ENCODE measurements around the gene NHS. TPM values are rescaled to one million over a fixed set of nuclear protein-coding genes. Genes with fewer than 3 reads are reported as not detected.

The NHS gene
- total and polyA plus RNA-seq, 7 donors: 0.04 to 1.3 (median 0.22) TPM

DNA sequence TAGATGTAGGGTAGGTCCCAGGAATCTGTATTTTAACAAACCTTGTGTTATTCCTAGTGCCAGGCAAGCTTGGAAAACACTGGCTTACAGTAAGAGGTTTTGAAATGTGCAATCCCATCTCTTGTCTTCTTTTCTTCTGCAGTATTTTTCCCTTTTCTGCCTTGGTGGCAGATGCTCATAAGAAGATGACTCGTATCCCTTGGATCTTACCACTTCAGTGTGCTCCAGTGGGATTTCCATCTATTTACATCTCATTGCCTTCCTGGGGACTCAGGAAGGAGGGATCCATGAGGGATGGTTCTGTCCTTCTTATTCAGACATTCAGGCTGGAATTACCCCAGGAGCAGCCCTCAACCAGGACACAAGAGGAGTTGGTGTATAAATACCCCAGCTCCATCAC is 136.6 kb downstream of the NHS start:
- WGBS, 3 donors: 76 to 100% (median 85%) methylated on average over 1 of the region's 1 CpG
- H3K4me1 ChIP-seq: no peaks in the 10 kb centered on the region
- H3K9me3 ChIP-seq: peaks cover 7% of the 10 kb centered on the region
- no peak for ATAC-seq
- no peak overlapping the region for H3K27ac ChIP-seq
- TF ChIP-seq, protein P1, sequence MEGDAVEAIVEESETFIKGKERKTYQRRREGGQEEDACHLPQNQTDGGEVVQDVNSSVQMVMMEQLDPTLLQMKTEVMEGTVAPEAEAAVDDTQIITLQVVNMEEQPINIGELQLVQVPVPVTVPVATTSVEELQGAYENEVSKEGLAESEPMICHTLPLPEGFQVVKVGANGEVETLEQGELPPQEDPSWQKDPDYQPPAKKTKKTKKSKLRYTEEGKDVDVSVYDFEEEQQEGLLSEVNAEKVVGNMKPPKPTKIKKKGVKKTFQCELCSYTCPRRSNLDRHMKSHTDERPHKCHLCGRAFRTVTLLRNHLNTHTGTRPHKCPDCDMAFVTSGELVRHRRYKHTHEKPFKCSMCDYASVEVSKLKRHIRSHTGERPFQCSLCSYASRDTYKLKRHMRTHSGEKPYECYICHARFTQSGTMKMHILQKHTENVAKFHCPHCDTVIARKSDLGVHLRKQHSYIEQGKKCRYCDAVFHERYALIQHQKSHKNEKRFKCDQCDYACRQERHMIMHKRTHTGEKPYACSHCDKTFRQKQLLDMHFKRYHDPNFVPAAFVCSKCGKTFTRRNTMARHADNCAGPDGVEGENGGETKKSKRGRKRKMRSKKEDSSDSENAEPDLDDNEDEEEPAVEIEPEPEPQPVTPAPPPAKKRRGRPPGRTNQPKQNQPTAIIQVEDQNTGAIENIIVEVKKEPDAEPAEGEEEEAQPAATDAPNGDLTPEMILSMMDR (IDR thresholded peaks at IDR 0.05): no peak
- H3K27me3 ChIP-seq (ENCODE audit: insufficient read depth in 3 of 3, low read length in 2 of 3): no peaks in the 10 kb centered on the region
- no peak for DNase-seq
- intact Hi-C loops (cut with DNase I): no loop called here
- no peak overlapping the region for H3K4me3 ChIP-seq
- H3K36me3 ChIP-seq (ENCODE audit: insufficient read depth in 1 of 2, low read depth in 1 of 2): no peaks in the 10 kb centered on the region

DNA sequence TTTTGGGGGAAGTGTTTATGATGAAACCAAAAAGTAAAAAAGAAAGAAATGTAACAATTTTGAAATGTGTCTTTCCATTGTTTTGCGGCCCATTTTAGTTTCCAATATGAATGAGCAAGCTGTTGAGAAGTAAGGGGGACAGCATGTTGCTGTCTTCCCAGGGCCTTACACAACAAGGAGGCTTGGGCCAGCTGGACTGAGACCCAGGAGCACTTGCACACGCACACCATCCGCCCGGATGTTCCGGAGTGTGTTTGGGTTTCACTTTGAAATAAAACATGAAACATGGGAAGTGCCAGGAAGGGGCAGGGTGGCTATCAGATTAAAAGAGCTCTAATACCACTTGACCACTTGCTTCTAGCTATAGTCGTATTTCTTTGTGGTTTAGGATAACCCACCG is 144.4 kb downstream of the NHS start:
- H3K9me3 ChIP-seq: no peaks in the 10 kb centered on the region
- TF ChIP-seq, protein P1 (IDR thresholded peaks at IDR 0.05): no peak
- H3K4me1 ChIP-seq: no peaks in the 10 kb centered on the region
- intact Hi-C loops (cut with DNase I): loop anchor here in 1 of 2 donors (5.0 kb wide), 1 partner anchor 387 kb away; no protein-coding TSS in a partner anchor
- peak; percentile 67 to 79 for DNase-seq
- peak in 3 of 4 donors; percentile 63 to 74 (median 65) for ATAC-seq
- H3K4me3 ChIP-seq: no peak overlapping the region
- H3K27me3 ChIP-seq (ENCODE audit: insufficient read depth in 3 of 3, low read length in 2 of 3): peaks cover 0 to 13% (median 0%) of the 10 kb centered on the region in 3 donors
- no peaks in the 10 kb centered on the region for H3K36me3 ChIP-seq (ENCODE audit: insufficient read depth in 1 of 2, low read depth in 1 of 2)
- no peak overlapping the region for H3K27ac ChIP-seq
- 14 to 51% (median 25%) methylated on average over 7 of the region's 7 CpGs for WGBS, 3 donors

DNA sequence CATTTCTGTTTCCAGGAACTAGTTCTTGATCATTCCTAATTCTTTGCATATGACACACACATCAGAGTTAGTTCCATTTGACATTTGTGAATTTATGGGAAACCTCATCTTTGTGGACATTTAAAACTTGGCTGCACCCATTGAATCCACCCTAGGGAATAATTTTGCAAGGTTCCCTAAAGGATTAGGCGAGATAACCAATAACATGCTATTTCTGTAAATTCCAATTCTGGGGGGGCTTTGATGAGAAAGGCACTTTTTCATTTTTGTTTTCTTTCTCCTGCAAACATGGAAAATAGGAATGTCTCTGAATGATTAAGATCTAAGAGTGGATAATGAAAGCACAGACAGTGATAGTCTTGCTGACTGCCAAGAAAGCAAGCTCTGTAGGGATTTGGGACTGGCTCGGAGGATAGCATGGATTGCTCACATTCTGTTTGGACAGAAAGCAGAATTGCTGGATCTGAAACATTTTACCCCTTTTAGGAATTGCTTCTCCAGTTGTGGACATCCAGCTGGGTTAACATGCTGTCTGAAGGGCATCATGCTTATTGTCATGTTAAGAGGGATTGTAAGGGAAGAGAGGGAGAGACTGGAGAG is 145.1 kb downstream of the NHS start:
- H3K36me3 ChIP-seq (ENCODE audit: insufficient read depth in 1 of 2, low read depth in 1 of 2): no peaks in the 10 kb centered on the region
- no peak overlapping the region for H3K27ac ChIP-seq
- intact Hi-C loops (cut with DNase I): no loop called here
- TF ChIP-seq, protein P1 (IDR thresholded peaks at IDR 0.05): no peak
- WGBS, 3 donors: 51 to 67% (median 51%) methylated on average over 2 of the region's 2 CpGs
- H3K9me3 ChIP-seq: no peaks in the 10 kb centered on the region
- ATAC-seq (no peak), DNase-seq (no peak)
- H3K4me3 ChIP-seq: no peak overlapping the region
- H3K27me3 ChIP-seq (ENCODE audit: insufficient read depth in 3 of 3, low read length in 2 of 3): peaks cover 0 to 13% (median 0%) of the 10 kb centered on the region in 3 donors
- no peaks in the 10 kb centered on the region for H3K4me1 ChIP-seq

DNA sequence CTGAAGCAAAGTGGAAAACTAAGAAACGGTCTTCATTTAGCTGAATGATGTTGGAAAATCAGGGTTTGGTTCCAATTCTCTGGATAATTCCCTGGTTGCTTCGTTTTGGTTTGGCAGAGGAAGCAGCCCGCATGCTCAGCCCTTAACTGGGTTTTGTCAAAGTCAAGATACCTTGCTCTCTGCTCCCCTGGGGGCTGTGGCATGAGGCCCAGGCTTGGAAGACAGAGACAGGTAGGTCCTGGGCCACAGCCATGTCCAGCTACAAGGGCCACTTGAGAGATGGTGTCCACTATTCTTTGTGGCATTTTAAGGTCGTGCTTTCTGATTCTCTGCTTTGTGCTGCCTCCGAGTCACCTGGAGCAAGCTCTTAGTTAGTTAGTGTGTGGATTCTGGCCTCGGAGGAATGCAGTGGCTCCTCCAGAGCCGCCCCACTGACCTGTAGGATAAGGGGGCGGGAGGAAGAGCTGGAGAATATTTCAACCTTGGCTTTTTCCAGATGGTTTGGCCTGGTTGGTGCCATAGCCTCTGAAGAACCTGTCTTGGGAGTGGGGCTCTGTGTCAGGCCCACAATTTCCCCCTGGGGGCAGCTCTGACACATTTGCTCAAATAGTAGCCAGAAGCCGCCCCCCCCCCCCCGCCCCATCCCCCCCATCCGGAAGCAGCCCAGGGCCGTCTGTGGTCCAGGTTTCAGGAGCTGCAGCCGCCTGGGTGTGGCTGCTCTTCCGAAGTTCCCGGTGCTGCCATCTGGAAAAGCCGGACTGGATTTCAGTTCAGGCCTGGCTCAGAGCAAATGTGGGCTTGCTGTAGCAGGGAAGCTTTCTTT is 147.1 kb downstream of the NHS start:
- Histone ChIP-seq H3K4me1 (no peaks in the 10 kb centered on the region), H3K27ac (no peak overlapping the region), H3K27me3 (ENCODE audit: insufficient read depth in 3 of 3, low read length in 2 of 3) (peaks cover 0 to 13% (median 0%) of the 10 kb centered on the region in 3 donors), H3K36me3 (ENCODE audit: insufficient read depth in 1 of 2, low read depth in 1 of 2) (no peaks in the 10 kb centered on the region), H3K9me3 (no peaks in the 10 kb centered on the region), H3K4me3 (no peak overlapping the region)
- ATAC-seq (no peak), DNase-seq (no peak)
- TF ChIP-seq, protein P1 (IDR thresholded peaks at IDR 0.05): no peak
- WGBS, 3 donors: 49 to 72% (median 56%) methylated on average over 5 to 15 of the region's 16 CpGs
- intact Hi-C loops (cut with DNase I): no loop called here

Measured in psoas muscle (tissue), 8 donors.